Non-pigmented ciliary epithelial cell (primary cell): ENCODE measurements around the gene KIAA1958.

Experiments
- DNase-seq: peaks from one replicate; pipeline ENCODE4 v3.0.0-alpha.2; 2010; ENCODE audit warnings: low read depth

Gene KIAA1958

GRCh38 chr9:112486221-112487007 lies at the start of gene KIAA1958:
KIAA1958 (plus strand) TSS chr9:112486827; CDS start chr9:112574081, 87,254 bp downstream.
- no peak for DNase-seq

GRCh38 chr9:112437406-112437805 lies 49.2 kb upstream of the KIAA1958 start:
- no peak for DNase-seq

- no peak for DNase-seq
Measured at GRCh38 chr9:112439171-112439570, 47.5 kb upstream of the KIAA1958 start.

GRCh38 chr9:112439825-112440224 lies 46.8 kb upstream of the KIAA1958 start:
- DNase-seq, result no peak

GRCh38 chr9:112443200-112443599 lies 43.4 kb upstream of the KIAA1958 start:
- DNase-seq, result no peak

- DNase-seq, result no peak
Measured at GRCh38 chr9:112443636-112444035, 43.0 kb upstream of the KIAA1958 start.

GRCh38 chr9:112445196-112445595 lies 41.4 kb upstream of the KIAA1958 start:
- DNase-seq, result no peak

GRCh38 chr9:112446080-112446479 lies 40.5 kb upstream of the KIAA1958 start:
- DNase-seq, result no peak

- DNase-seq, result no peak
Measured at GRCh38 chr9:112446526-112446925, 40.1 kb upstream of the KIAA1958 start.

GRCh38 chr9:112447283-112447761 lies 39.3 kb upstream of the KIAA1958 start:
- DNase-seq, result no peak

- DNase-seq, result no peak
Measured at GRCh38 chr9:112462855-112463254, 23.8 kb upstream of the KIAA1958 start.

- DNase-seq, result no peak
Measured at GRCh38 chr9:112465352-112465751, 21.3 kb upstream of the KIAA1958 start.

- no peak for DNase-seq
Measured at GRCh38 chr9:112472996-112473395, 13.6 kb upstream of the KIAA1958 start.

- DNase-seq, result no peak
Measured at GRCh38 chr9:112473986-112474385, 12.6 kb upstream of the KIAA1958 start.

GRCh38 chr9:112475318-112475717 lies 11.3 kb upstream of the KIAA1958 start:
- no peak for DNase-seq

GRCh38 chr9:112477330-112477729 lies 9.3 kb upstream of the KIAA1958 start:
- DNase-seq, result no peak

GRCh38 chr9:112479221-112479620 lies 7.4 kb upstream of the KIAA1958 start:
- DNase-seq, result no peak

GRCh38 chr9:112484607-112485006 lies 2.0 kb upstream of the KIAA1958 start:
- DNase-seq, result no peak

GRCh38 chr9:112485574-112485973 lies 1.1 kb upstream of the KIAA1958 start:
- no peak for DNase-seq

GRCh38 chr9:112487008-112487798 lies 576 bp downstream of the KIAA1958 start:
- DNase-seq, result no peak

GRCh38 chr9:112487799-112488340 lies 1.2 kb downstream of the KIAA1958 start:
- DNase-seq, result no peak

GRCh38 chr9:112489039-112489546 lies 2.5 kb downstream of the KIAA1958 start:
- no peak for DNase-seq
